Airway epithelial cell (primary cell): ENCODE data around the gene GPATCH4. TPM values are rescaled to one million over a fixed set of nuclear protein-coding genes. Genes with fewer than 3 reads are reported as not detected.

Source experiments
- total RNA-seq: library from RNA; depleted of rRNA; stranded (reverse); fragments of >200 nt; gene quantifications from 2 replicates; pipeline ENCODE4 v1.2.3, GENCODE V29; 2015

GPATCH4 gene
- total RNA-seq: 15.6 and 35.7 TPM in 2 replicates

GRCh38 chr1:156601122-156601830, at the start of gene GPATCH4:
Gene GPATCH4, minus strand, starts transcription at chr1:156601479.

DNA sequence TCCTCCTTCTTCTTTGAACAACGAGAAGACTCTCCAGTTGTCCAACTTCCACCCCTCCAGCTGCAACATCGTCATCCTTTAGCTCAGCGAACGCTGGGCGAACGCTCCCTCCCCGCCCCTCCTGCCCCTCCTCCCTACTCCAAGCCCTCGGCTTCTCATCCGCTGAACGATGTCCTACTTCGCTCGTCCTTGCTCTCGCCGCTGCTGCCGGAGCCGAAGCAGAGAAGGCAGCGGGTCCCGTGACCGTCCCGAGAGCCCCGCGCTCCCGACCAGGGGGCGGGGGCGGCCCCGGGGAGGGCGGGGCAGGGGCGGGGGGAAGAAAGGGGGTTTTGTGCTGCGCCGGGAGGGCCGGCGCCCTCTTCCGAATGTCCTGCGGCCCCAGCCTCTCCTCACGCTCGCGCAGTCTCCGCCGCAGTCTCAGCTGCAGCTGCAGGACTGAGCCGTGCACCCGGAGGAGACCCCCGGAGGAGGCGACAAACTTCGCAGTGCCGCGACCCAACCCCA, 40.5 kb upstream of the GPATCH4 start, which contains the start of gene BCAN:
BCAN (plus strand) TSS at position 357 of the 504 bp plus-strand sequence. CDS start 3,938 bp downstream, outside the sequence.

GRCh38 chr1:156618853-156619581, 17.7 kb upstream of the GPATCH4 start, which contains the start of gene HAPLN2:
Gene HAPLN2, plus strand, starts transcription at chr1:156619415. Its CDS starts 4,076 bp downstream, at chr1:156623491.

GRCh38 chr1:156591432-156592157, 9.7 kb downstream of the GPATCH4 start, which contains the start of gene NAXE:
Gene NAXE, plus strand, starts transcription at chr1:156591776. Its CDS starts 29 bp downstream, at chr1:156591805.

GRCh38 chr1:156579472-156579871, 21.8 kb downstream of the GPATCH4 start, which contains the start of gene TTC24:
Gene TTC24, plus strand, starts transcription at chr1:156579723. Its CDS starts 1,642 bp downstream, at chr1:156581365.

GRCh38 chr1:156571919-156572662, 29.2 kb downstream of the GPATCH4 start, which contains the start of gene IQGAP3:
Gene IQGAP3, minus strand, starts transcription at chr1:156572565. Its CDS starts 36 bp downstream, at chr1:156572529.

Other genes with a start within 250 kb of the GPATCH4 start
- gene RHBG, start 232.3 kb downstream of the GPATCH4 start, total RNA-seq: 0.14 TPM in 1 of 2 replicates, not detected in the other
- 18.2 and 18.8 TPM in 2 replicates for gene MEF2D, start 100.7 kb downstream of the GPATCH4 start, total RNA-seq
- gene IQGAP3, start 28.9 kb downstream of the GPATCH4 start, total RNA-seq: 22.3 and 31.2 TPM in 2 replicates
- gene TTC24, start 21.8 kb downstream of the GPATCH4 start, total RNA-seq: not detected in 2 replicates
- gene NAXE, start 9.7 kb downstream of the GPATCH4 start, total RNA-seq: 118 and 139 TPM in 2 replicates
- not detected in 2 replicates for gene HAPLN2, start 17.9 kb upstream of the GPATCH4 start, total RNA-seq
- gene BCAN, start 40.6 kb upstream of the GPATCH4 start, total RNA-seq: not detected in 2 replicates
- 0.85 and 0.93 TPM in 2 replicates for gene NES, start 75.9 kb upstream of the GPATCH4 start, total RNA-seq
- 446 and 591 TPM in 2 replicates for gene CRABP2, start 104.1 kb upstream of the GPATCH4 start, total RNA-seq
- 17.6 and 22.0 TPM in 2 replicates for gene METTL25B, start 127.0 kb upstream of the GPATCH4 start, total RNA-seq
- gene ISG20L2, start 127.3 kb upstream of the GPATCH4 start, total RNA-seq: 28.4 and 37.9 TPM in 2 replicates
- gene MRPL24, start 139.6 kb upstream of the GPATCH4 start, total RNA-seq: 76.9 and 94.0 TPM in 2 replicates
- 332 and 365 TPM in 2 replicates for gene HDGF, start 150.2 kb upstream of the GPATCH4 start, total RNA-seq
- gene PRCC, start 166.1 kb upstream of the GPATCH4 start, total RNA-seq: 40.3 and 43.9 TPM in 2 replicates
- gene SH2D2A, start 215.4 kb upstream of the GPATCH4 start, total RNA-seq: 1.8 and 2.5 TPM in 2 replicates